Measurements from ENCODE around the gene PRR3. TPM values are rescaled to one million over a fixed set of nuclear protein-coding genes. Genes with fewer than 3 reads are reported as not detected.

PRR3 gene
- total and polyA plus RNA-seq, 9 of the 15 experiments (the other 6 are each of a cell fraction or from before 2014, with no cell fraction given), result 23.5 to 59.6 (median 28.8) TPM

DNA sequence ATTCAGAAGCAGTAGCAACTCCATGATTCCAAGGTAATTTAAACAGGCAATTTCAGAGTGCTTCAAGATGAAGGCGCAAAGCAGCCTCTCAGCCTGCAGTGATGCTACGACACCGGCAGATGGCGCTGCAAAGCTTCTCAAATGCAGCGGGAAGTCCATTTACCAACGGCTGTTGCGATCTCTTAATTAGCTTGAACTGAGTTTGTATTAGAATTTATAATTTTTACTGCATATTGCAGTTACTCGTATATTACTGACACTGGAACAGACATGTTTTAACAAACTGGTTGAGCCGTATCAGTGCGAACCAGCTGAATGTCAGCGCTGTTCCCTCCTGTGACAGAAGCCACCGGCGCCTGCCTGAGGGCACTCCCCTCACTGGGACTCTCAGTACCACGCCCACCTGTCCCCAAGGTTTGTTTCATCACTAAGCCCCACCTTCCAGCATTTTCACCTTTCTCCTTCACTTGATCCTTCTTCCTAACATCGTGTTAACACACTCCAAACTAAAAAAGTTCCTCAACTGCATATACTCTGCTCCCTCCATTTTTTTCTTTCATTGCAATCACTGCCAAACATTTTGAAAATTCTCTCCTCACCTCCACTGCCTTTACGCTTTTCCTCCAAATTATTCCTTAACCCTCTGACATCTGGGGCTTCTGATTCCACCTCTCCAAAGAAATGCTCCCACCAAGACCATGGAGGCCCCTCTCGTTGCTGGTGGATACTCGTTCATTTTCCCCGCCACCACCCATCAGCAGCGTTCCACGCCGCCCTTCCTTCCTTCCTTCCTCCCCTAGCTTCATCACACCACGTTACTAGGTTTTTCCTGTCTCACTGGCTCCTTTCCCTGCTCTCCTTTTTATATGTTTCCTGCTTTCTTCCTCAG lies 15.3 kb upstream of the PRR3 start (continued):
- TF ChIP-seq, protein P1, sequence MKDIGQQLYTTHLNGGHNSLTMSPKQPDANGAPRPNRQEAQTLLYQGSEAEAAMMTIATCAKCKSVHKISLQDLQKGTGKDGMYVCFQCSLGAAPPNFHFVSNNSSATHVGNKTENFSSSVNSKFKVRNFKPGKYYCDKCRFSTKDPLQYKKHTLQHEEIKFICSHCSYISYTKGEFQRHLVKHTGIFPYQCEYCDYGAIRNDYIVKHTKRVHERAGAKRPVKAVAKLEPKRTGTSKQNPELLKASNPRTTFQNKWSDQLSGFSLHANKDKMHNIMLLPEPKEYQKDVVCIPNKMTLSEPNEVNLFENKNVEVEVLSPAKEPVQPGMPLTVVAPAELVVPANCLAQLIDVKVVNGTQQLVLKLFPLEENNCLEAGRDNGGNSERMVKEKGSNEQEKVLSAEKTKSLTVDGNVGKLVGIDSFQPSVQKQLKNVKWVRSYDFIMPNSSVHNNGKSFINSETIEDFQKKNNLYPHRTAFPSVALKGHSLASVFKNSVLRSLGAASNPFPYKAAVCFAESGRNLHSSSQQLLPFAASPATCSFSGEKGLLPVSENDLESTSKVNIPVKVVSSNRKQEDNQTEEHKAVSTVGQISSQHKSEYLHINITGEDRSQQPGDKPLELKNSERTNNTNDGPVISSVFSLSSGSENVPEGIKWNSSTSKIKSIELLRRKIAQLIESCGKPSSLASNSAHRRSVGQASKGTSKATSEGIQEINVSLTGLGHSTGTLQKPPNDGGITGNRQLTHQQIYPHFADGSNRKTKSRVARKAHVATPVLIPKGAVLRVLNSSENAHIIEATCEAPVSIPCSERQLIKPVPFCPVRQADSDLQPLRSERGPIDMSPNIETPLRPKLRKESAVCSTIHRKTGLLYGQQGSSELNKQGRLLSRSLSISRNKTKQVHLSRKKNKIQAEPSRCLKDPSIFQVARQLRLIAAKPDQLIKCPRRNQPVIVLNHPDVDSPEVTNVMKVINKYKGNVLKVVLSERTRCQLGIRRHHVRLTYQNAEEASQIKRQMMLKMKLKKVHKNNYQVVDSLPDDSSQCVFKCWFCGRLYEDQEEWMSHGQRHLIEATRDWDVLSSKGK (CRISPR knock-in tag; IDR thresholded peaks at IDR 0.05), result no peak
- peak; percentile 11; the same call in 1 of the 2 replicates for TF ChIP-seq NBN (IDR thresholded peaks at IDR 0.05; ENCODE audit: low read depth)
- TF ChIP-seq, protein P2, sequence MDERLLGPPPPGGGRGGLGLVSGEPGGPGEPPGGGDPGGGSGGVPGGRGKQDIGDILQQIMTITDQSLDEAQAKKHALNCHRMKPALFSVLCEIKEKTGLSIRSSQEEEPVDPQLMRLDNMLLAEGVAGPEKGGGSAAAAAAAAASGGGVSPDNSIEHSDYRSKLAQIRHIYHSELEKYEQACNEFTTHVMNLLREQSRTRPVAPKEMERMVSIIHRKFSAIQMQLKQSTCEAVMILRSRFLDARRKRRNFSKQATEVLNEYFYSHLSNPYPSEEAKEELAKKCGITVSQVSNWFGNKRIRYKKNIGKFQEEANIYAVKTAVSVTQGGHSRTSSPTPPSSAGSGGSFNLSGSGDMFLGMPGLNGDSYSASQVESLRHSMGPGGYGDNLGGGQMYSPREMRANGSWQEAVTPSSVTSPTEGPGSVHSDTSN (CRISPR knock-in tag; IDR thresholded peaks at IDR 0.05; ENCODE audit: low read depth), result no peak
- TF ChIP-seq, protein P2 (tag; conservative IDR thresholded peaks at IDR 0.05; ENCODE audit: low read depth), result no peak
- TF ChIP-seq, protein P3, sequence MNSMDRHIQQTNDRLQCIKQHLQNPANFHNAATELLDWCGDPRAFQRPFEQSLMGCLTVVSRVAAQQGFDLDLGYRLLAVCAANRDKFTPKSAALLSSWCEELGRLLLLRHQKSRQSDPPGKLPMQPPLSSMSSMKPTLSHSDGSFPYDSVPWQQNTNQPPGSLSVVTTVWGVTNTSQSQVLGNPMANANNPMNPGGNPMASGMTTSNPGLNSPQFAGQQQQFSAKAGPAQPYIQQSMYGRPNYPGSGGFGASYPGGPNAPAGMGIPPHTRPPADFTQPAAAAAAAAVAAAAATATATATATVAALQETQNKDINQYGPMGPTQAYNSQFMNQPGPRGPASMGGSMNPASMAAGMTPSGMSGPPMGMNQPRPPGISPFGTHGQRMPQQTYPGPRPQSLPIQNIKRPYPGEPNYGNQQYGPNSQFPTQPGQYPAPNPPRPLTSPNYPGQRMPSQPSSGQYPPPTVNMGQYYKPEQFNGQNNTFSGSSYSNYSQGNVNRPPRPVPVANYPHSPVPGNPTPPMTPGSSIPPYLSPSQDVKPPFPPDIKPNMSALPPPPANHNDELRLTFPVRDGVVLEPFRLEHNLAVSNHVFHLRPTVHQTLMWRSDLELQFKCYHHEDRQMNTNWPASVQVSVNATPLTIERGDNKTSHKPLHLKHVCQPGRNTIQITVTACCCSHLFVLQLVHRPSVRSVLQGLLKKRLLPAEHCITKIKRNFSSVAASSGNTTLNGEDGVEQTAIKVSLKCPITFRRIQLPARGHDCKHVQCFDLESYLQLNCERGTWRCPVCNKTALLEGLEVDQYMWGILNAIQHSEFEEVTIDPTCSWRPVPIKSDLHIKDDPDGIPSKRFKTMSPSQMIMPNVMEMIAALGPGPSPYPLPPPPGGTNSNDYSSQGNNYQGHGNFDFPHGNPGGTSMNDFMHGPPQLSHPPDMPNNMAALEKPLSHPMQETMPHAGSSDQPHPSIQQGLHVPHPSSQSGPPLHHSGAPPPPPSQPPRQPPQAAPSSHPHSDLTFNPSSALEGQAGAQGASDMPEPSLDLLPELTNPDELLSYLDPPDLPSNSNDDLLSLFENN (IDR thresholded peaks at IDR 0.05; ENCODE audit: low read depth in 2 of 2, low read length in 2 of 2), result 0 out of 4 replicates have a peak, but pooled peaks of 1 of the 2 experiments have one; percentile 29
- TF ChIP-seq EWSR1 (IDR thresholded peaks at IDR 0.05; ENCODE audit: borderline replicate concordance, low read depth, partially characterized antibody), result no peak
- peak; percentile 21; the same call in 1 of the 2 replicates for TF ChIP-seq MYC (IDR thresholded peaks at IDR 0.05; ENCODE audit: low read depth, low read length)
- TF ChIP-seq MYC (CRISPR knock-in tag; IDR thresholded peaks at IDR 0.05; ENCODE audit: borderline replicate concordance, low read depth), result no peak
- no peak for TF ChIP-seq ZNF134 (CRISPR knock-in tag; conservative IDR thresholded peaks at IDR 0.05)
- TF ChIP-seq, protein P4, sequence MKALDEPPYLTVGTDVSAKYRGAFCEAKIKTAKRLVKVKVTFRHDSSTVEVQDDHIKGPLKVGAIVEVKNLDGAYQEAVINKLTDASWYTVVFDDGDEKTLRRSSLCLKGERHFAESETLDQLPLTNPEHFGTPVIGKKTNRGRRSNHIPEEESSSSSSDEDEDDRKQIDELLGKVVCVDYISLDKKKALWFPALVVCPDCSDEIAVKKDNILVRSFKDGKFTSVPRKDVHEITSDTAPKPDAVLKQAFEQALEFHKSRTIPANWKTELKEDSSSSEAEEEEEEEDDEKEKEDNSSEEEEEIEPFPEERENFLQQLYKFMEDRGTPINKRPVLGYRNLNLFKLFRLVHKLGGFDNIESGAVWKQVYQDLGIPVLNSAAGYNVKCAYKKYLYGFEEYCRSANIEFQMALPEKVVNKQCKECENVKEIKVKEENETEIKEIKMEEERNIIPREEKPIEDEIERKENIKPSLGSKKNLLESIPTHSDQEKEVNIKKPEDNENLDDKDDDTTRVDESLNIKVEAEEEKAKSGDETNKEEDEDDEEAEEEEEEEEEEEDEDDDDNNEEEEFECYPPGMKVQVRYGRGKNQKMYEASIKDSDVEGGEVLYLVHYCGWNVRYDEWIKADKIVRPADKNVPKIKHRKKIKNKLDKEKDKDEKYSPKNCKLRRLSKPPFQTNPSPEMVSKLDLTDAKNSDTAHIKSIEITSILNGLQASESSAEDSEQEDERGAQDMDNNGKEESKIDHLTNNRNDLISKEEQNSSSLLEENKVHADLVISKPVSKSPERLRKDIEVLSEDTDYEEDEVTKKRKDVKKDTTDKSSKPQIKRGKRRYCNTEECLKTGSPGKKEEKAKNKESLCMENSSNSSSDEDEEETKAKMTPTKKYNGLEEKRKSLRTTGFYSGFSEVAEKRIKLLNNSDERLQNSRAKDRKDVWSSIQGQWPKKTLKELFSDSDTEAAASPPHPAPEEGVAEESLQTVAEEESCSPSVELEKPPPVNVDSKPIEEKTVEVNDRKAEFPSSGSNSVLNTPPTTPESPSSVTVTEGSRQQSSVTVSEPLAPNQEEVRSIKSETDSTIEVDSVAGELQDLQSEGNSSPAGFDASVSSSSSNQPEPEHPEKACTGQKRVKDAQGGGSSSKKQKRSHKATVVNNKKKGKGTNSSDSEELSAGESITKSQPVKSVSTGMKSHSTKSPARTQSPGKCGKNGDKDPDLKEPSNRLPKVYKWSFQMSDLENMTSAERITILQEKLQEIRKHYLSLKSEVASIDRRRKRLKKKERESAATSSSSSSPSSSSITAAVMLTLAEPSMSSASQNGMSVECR (CRISPR knock-in tag; IDR thresholded peaks at IDR 0.05), result no peak
- TF ChIP-seq PRMT5 (CRISPR knock-in tag; IDR thresholded peaks at IDR 0.05), result no peak
